SK-N-SH (cell line): Measurements from ENCODE around the gene C5orf24. TPM values are rescaled to one million over a fixed set of nuclear protein-coding genes. Genes with fewer than 3 reads are reported as not detected.

Experiments
- CTCF ChIA-PET: fragments of 300-600, 350-600 bp; formaldehyde crosslinking; extraction: SDS; loops from one replicate; lab custom pipeline; 2021; lab: Yijun Ruan, JAX
- POLR2A ChIA-PET: fragments of 350-600 bp; sonication (Branson Sonifier 250); formaldehyde crosslinking; extraction: SDS; loops from one replicate; lab custom pipeline; 2020; ENCODE audit warnings: antibody characterized with exemption, inconsistent platforms; lab: Yijun Ruan, JAX
- DNase-seq: peaks from one replicate; pipeline ENCODE4 v3.0.0; 2012
- H2AFZ ChIP-seq: fragments of 200-600 bp; sonication (generic); 2 replicates; pipeline ENCODE4 v1.8.1; 2016; ENCODE audit warnings: antibody characterized with exemption, mild to moderate bottlenecking, low read depth
- H3F3A ChIP-seq: fragments of 200-600 bp; sonication (generic); replicated peaks from 2 replicates; pipeline ENCODE3; 2016; ENCODE audit warnings: antibody characterized with exemption, mild to moderate bottlenecking; ENCODE audit not compliant: insufficient read depth
- H3K27ac ChIP-seq, 2 experiments: fragments of 200-500 bp in 1 of 2; fragments of 200-600 bp in 1 of 2; sonication (Bioruptor generic) in 1 of 2; sonication (generic), shearing (Covaris generic) in 1 of 2; 2 replicates each; pipeline versions ENCODE4 v1.5.1 to v1.6.1; 2014 to 2016; ENCODE audit warnings: low read depth in 2 of 2, inconsistent platforms in 1 of 2, low read length in 1 of 2, mild to moderate bottlenecking in 1 of 2, mixed read lengths in 1 of 2
- H3K27me3 ChIP-seq: fragments of 200-600 bp; sonication (generic), shearing (Covaris generic); 2 replicates; pipeline ENCODE4 v1.6.1; 2016; ENCODE audit warnings: mixed run types; ENCODE audit not compliant: insufficient read depth
- H3K36me3 ChIP-seq, 2 experiments: fragments of 200-500 bp in 1 of 2; fragments of 200-600 bp in 1 of 2; sonication (Bioruptor generic) in 1 of 2; sonication (generic) in 1 of 2; replicated peaks in 1 of 2; 2 replicates each; pipeline versions ENCODE3 to v1.5.1; 2014 to 2016; ENCODE audit warnings: low read length in 1 of 2, mild to moderate bottlenecking in 1 of 2; ENCODE audit not compliant: insufficient read depth in 2 of 2, control insufficient read depth in 1 of 2
- H3K4me1 ChIP-seq, 2 experiments: fragments of 200-500 bp in 1 of 2; fragments of 200-600 bp in 1 of 2; sonication (Bioruptor generic) in 1 of 2; sonication (generic), shearing (Covaris generic) in 1 of 2; 2 replicates each; pipeline versions ENCODE4 v1.5.1 to v1.6.1; 2014 to 2016; ENCODE audit warnings: low read depth in 1 of 2, low read length in 1 of 2, mixed run types in 1 of 2; ENCODE audit not compliant: insufficient read depth in 2 of 2, control insufficient read depth in 1 of 2
- H3K4me2 ChIP-seq: fragments of 200-600 bp; sonication (generic), shearing (Covaris generic); 2 replicates; pipeline ENCODE4 v1.6.1; 2017; ENCODE audit warnings: mixed run types
- H3K4me3 ChIP-seq, 2 experiments: fragments of 200-500 bp in 1 of 2; fragments of 200-600 bp in 1 of 2; sonication (Bioruptor generic) in 1 of 2; sonication (generic), shearing (Covaris generic) in 1 of 2; 2 replicates each; pipeline versions ENCODE4 v1.5.1 to v1.8.1; 2014 to 2016; ENCODE audit warnings: low read depth in 2 of 2, inconsistent platforms in 1 of 2, low read length in 1 of 2, mild to moderate bottlenecking in 1 of 2, mixed read lengths in 1 of 2, moderate library complexity in 1 of 2
- H3K79me2 ChIP-seq: fragments of 200-600 bp; sonication (generic); 2 replicates; pipeline ENCODE4 v1.8.1; 2017; ENCODE audit warnings: mild to moderate bottlenecking; ENCODE audit not compliant: insufficient read depth
- H3K9ac ChIP-seq: fragments of 200-600 bp; sonication (generic); 2 replicates; pipeline ENCODE4 v1.6.1; 2017; ENCODE audit warnings: mixed run types
- H3K9me2 ChIP-seq: fragments of 200-600 bp; sonication (generic); 2 replicates; pipeline ENCODE4 v1.6.1; 2017; ENCODE audit warnings: mixed run types
- H3K9me3 ChIP-seq: fragments of 200-600 bp; sonication (generic); 2 replicates; pipeline ENCODE4 v1.6.1; 2017; ENCODE audit warnings: mixed run types, mild to moderate bottlenecking, moderate library complexity
- H4K20me1 ChIP-seq: fragments of 200-600 bp; sonication (generic); 2 replicates; pipeline ENCODE4 v1.6.1; 2017; ENCODE audit warnings: mild to moderate bottlenecking, mixed run types; ENCODE audit not compliant: insufficient read depth
- CHD2 ChIP-seq: fragments of 150-350 bp; IDR thresholded peaks from 2 replicates; pipeline ENCODE4 v1.6.1; 2018; ENCODE audit warnings: low read length; ENCODE audit not compliant: partially characterized antibody
- CTCF ChIP-seq: fragments of 200-600 bp; sonication (generic); IDR thresholded peaks from 2 replicates; pipeline ENCODE4 v1.6.1; 2017; ENCODE audit warnings: antibody characterized with exemption, mild to moderate bottlenecking, moderate library complexity
- FOXJ3 ChIP-seq: sonication (generic); formaldehyde crosslinking; IDR thresholded peaks from 2 replicates; pipeline ENCODE4 v1.5.1; 2020; ENCODE audit warnings: mild to moderate bottlenecking, missing genetic modification reagents
- FOXM1 ChIP-seq: IDR thresholded peaks from 2 replicates; pipeline ENCODE4 v1.4.0; 2012; ENCODE audit warnings: low read depth, mild to moderate bottlenecking
- IRF3 ChIP-seq: fragments of 150-350 bp; IDR thresholded peaks from 2 replicates; pipeline ENCODE4 v1.6.1; 2016; ENCODE audit warnings: mild to moderate bottlenecking, low read depth, low read length
- JUND ChIP-seq: IDR thresholded peaks from 2 replicates; pipeline ENCODE4 v1.4.0; 2012
- MEF2A ChIP-seq: IDR thresholded peaks from 2 replicates; pipeline ENCODE4 v1.4.0; 2012; ENCODE audit warnings: low read depth, borderline replicate concordance
- MXI1 ChIP-seq: IDR thresholded peaks from 2 replicates; pipeline ENCODE4 v1.6.1; 2012; ENCODE audit warnings: mild to moderate bottlenecking, low read depth, low read length, improper control_type of control experiment
- NRF1 ChIP-seq: IDR thresholded peaks from 2 replicates; pipeline ENCODE4 v1.6.1; 2012; ENCODE audit warnings: low read depth, mild to moderate bottlenecking, low read length
- RAD21 ChIP-seq: IDR thresholded peaks from 2 replicates; pipeline ENCODE4 v1.6.1; 2012; ENCODE audit warnings: mild to moderate bottlenecking, low read length
- REST ChIP-seq: IDR thresholded peaks from 2 replicates; pipeline ENCODE4 v1.6.1; 2012; ENCODE audit warnings: mild to moderate bottlenecking, low read depth, low read length, moderate library complexity
- RFX5 ChIP-seq: IDR thresholded peaks from 2 replicates; pipeline ENCODE4 v1.6.1; 2012; ENCODE audit warnings: mild to moderate bottlenecking, improper control_type of control experiment, low read length
- SIN3A ChIP-seq: IDR thresholded peaks from 2 replicates; pipeline ENCODE4 v1.6.1; 2012; ENCODE audit warnings: low read depth, mild to moderate bottlenecking, low read length, moderate library complexity, borderline replicate concordance
- TAF1 ChIP-seq: IDR thresholded peaks from 2 replicates; pipeline ENCODE4 v1.6.1; 2012; ENCODE audit warnings: low read depth, mild to moderate bottlenecking, low read length, moderate library complexity, borderline replicate concordance
- TEAD4 ChIP-seq: IDR thresholded peaks from 2 replicates; pipeline ENCODE4 v1.4.0; 2012; ENCODE audit warnings: mild to moderate bottlenecking, borderline replicate concordance; ENCODE audit not compliant: insufficient read depth
- USF2 ChIP-seq: fragments of 150-350 bp; IDR thresholded peaks from 2 replicates; pipeline ENCODE4 v1.6.1; 2017; ENCODE audit warnings: antibody characterized with exemption, low read length, low read depth, borderline replicate concordance
- YY1 ChIP-seq: IDR thresholded peaks from 2 replicates; pipeline ENCODE4 v1.4.0; 2012; ENCODE audit warnings: low read depth, mild to moderate bottlenecking
- WGBS: methylation state at CpG from one replicate; pipeline ENCODE4 v1.1.6; 2017; ENCODE audit warnings: low lambda C conversion rate; 5-methylcytosine and 5-hydroxymethylcytosine counted together
- polyA plus RNA-seq, 3 experiments: library from polyadenylated mRNA; depleted of rRNA; stranded (reverse); fragments of >200 nt; gene quantifications; 2 replicates each; pipeline ENCODE4 v1.2.3, GENCODE V29; 2012
- TF ChIP-seq, protein P1 (sequence below): IDR thresholded peaks from 2 replicates; pipeline ENCODE4; 2012
- TF ChIP-seq, protein P2 (sequence below): IDR thresholded peaks from 2 replicates; pipeline ENCODE4 v1.4.0; 2012; ENCODE audit warnings: low read depth, borderline replicate concordance

C5orf24 gene
- polyA plus RNA-seq, 1 of the 3 experiments (the other 2 are of a cell fraction) = 21.8 TPM

DNA sequence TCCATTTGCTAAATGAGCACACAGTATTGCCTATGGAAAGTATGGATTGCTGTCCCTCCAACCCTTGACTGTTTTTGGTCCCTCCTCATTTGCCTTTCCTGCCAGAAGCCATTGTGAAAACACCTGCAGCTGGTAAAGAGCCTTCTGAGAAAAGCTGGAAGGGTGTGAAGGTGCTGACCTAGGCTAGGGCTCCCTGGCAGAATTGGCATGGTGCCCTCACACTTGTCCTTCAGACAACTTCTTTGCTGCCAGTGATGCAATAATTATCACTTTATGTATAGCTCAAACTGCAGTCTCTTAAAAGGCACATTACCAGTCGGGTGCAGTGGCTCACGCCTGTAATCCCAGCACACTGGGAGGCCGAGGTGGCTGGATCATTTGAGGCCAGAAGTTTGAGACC is 32.6 kb downstream of the C5orf24 start:
- no peak overlapping the region for H3K27ac ChIP-seq
- H3K9me2 ChIP-seq = no peaks in the 10 kb centered on the region
- ChIA-PET POLR2A (no interaction called here), CTCF (interaction anchor here (2.4 kb wide), 1 partner anchor 27 kb away, joined by 12 read pairs; the partner anchor contains the start of gene PCBD2)
- H3K9me3 ChIP-seq = no peaks in the 10 kb centered on the region
- no peak overlapping the region for H3K9ac ChIP-seq
- no peak overlapping the region for H3K4me2 ChIP-seq
- H3K79me2 ChIP-seq = peaks cover 65% of the 10 kb centered on the region
- DNase-seq = no peak
- no peak overlapping the region for H3K4me3 ChIP-seq
- H4K20me1 ChIP-seq = no peaks in the 10 kb centered on the region; the same call in 1 of the 2 replicates
- peaks cover 14% of the 10 kb centered on the region for H3F3A ChIP-seq
- no peaks in the 10 kb centered on the region for H3K27me3 ChIP-seq
- peaks cover 0 to 4% of the 10 kb centered on the region in 2 experiments for H3K36me3 ChIP-seq
- TF ChIP-seq JUND (no peak), MEF2A (no peak), CTCF (no peak), NRF1 (no peak), TEAD4 (no peak), USF2 (no peak), TAF1 (no peak), SIN3A (no peak), YY1 (no peak), FOXJ3 (no peak), RAD21 (no peak)
- TF ChIP-seq, protein P1, sequence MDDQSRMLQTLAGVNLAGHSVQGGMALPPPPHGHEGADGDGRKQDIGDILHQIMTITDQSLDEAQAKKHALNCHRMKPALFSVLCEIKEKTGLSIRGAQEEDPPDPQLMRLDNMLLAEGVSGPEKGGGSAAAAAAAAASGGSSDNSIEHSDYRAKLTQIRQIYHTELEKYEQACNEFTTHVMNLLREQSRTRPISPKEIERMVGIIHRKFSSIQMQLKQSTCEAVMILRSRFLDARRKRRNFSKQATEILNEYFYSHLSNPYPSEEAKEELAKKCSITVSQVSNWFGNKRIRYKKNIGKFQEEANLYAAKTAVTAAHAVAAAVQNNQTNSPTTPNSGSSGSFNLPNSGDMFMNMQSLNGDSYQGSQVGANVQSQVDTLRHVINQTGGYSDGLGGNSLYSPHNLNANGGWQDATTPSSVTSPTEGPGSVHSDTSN = no peak
- TF ChIP-seq, protein P2, sequence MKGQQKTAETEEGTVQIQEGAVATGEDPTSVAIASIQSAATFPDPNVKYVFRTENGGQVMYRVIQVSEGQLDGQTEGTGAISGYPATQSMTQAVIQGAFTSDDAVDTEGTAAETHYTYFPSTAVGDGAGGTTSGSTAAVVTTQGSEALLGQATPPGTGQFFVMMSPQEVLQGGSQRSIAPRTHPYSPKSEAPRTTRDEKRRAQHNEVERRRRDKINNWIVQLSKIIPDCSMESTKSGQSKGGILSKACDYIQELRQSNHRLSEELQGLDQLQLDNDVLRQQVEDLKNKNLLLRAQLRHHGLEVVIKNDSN = no peak
- WGBS = 100% methylated on average over 3 of the region's 3 CpGs
- no peak overlapping the region for H2AFZ ChIP-seq
- peaks cover 9 to 20% of the 10 kb centered on the region in 2 experiments; a peak in 2 of 4 replicates for H3K4me1 ChIP-seq

GRCh38 chr5:134879456-134879855 is 33.7 kb downstream of the C5orf24 start:
- Histone ChIP-seq H3K27me3 (no peaks in the 10 kb centered on the region), H3K9me3 (no peaks in the 10 kb centered on the region), H3F3A (peaks cover 14% of the 10 kb centered on the region), H4K20me1 (no peaks in the 10 kb centered on the region; the same call in 1 of the 2 replicates), H3K36me3 (peaks cover 0 to 4% of the 10 kb centered on the region in 2 experiments), H3K79me2 (peaks cover 75% of the 10 kb centered on the region), H3K9ac (no peak overlapping the region), H3K4me3 (no peak overlapping the region), H2AFZ (no peak overlapping the region), H3K4me2 (no peak overlapping the region), H3K27ac (no peak overlapping the region), H3K9me2 (no peaks in the 10 kb centered on the region), H3K4me1 (peaks cover 9 to 14% of the 10 kb centered on the region in 2 experiments; a peak in 2 of 4 replicates)
- CTCF ChIA-PET = interaction anchor here (2.4 kb wide), 1 partner anchor 26 kb away, joined by 12 read pairs; the partner anchor contains the start of gene PCBD2
- no peak for DNase-seq
- POLR2A ChIA-PET = interaction anchor here (0.5 kb wide), 1 partner anchor 149 kb away, joined by 5 read pairs; no protein-coding TSS in a partner anchor
- 100% methylated on average over 3 of the region's 3 CpGs for WGBS
- TF ChIP-seq REST = no peak
- no peak for TF ChIP-seq MXI1
- no peak for TF ChIP-seq FOXM1
- no peak for TF ChIP-seq CHD2
- TF ChIP-seq TEAD4 = no peak
- TF ChIP-seq RFX5 = no peak
- no peak for TF ChIP-seq IRF3
